ENCODE results near the gene TANGO2.
A peak's percentile ranks its signal among the peaks of the same experiment; 100 is the strongest.

Gene TANGO2

GRCh38 chr22:19995611-19996339 lies 25.1 kb upstream of the TANGO2 start:
- no peak for DNase-seq
- Histone ChIP-seq H3K4me3 (ENCODE audit: insufficient read depth in 1 of 2, low read depth in 1 of 2, low read length in 2 of 2) (no peak overlapping the region), H3K4me1 (ENCODE audit: control insufficient read depth, insufficient read depth, low read depth, low read length) (peaks cover 47% of the 10 kb centered on the region), H3K36me3 (ENCODE audit: control insufficient read depth in 1 of 2, insufficient read depth in 2 of 2, low read depth in 1 of 2, low read length in 2 of 2) (no peaks in the 10 kb centered on the region), H3K4me2 (ENCODE audit: low read length, poor library complexity, severe bottlenecking) (no peak overlapping the region), H2BK15ac (ENCODE audit: low read depth, poor library complexity, severe bottlenecking) (no peak overlapping the region), H3K27me3 (ENCODE audit: control insufficient read depth in 1 of 2, insufficient read depth in 1 of 2, low read length in 2 of 2) (peaks cover 0 to 31% of the 10 kb centered on the region in 2 experiments), H4K91ac (ENCODE audit: low read length) (no peak overlapping the region), H3K23ac (ENCODE audit: low read length in 2 of 2) (no peak overlapping the region), H2AFZ (ENCODE audit: low read depth, low read length) (no peak overlapping the region), H3K79me1 (replicated peaks; ENCODE audit: low read length, poor library complexity, severe bottlenecking) (no peaks in the 10 kb centered on the region), H3K4ac (ENCODE audit: low read depth in 1 of 2, low read length in 2 of 2) (no peak overlapping the region), H3K9ac (ENCODE audit: low read length) (no peak overlapping the region), H4K8ac (ENCODE audit: low read length) (no peak overlapping the region), H3K9me3 (ENCODE audit: control insufficient read depth, low read length) (no peaks in the 10 kb centered on the region), H3K18ac (ENCODE audit: low read depth in 1 of 2, low read length in 2 of 2) (no peak overlapping the region), H2AK5ac (ENCODE audit: low read length, severe bottlenecking) (no peak overlapping the region), H3K14ac (ENCODE audit: low read length in 2 of 2) (no peak overlapping the region), H2BK120ac (ENCODE audit: low read depth, low read length) (no peak overlapping the region), H2BK5ac (ENCODE audit: low read depth, low read length, poor library complexity, severe bottlenecking) (no peak overlapping the region), H2BK12ac (ENCODE audit: low read length in 2 of 2) (no peak overlapping the region), H3K27ac (ENCODE audit: low read length, poor library complexity, severe bottlenecking) (no peak overlapping the region)
- 82% methylated on average over 14 of the region's 18 CpGs for WGBS

- H3K36me3 ChIP-seq (ENCODE audit: control insufficient read depth in 1 of 2, insufficient read depth in 2 of 2, low read depth in 1 of 2, low read length in 2 of 2): no peaks in the 10 kb centered on the region
- no peak overlapping the region for H3K4me2 ChIP-seq (ENCODE audit: low read length, poor library complexity, severe bottlenecking)
- no peak overlapping the region for H2AFZ ChIP-seq (ENCODE audit: low read depth, low read length)
- H3K4me1 ChIP-seq (ENCODE audit: control insufficient read depth, insufficient read depth, low read depth, low read length): peaks cover 46% of the 10 kb centered on the region
- H2BK15ac ChIP-seq (ENCODE audit: low read depth, poor library complexity, severe bottlenecking): no peak overlapping the region
- H4K91ac ChIP-seq (ENCODE audit: low read length): peak overlapping the region; percentile 12
- no peak overlapping the region for H4K8ac ChIP-seq (ENCODE audit: low read length)
- H2BK5ac ChIP-seq (ENCODE audit: low read depth, low read length, poor library complexity, severe bottlenecking): no peak overlapping the region
- no peak overlapping the region for H3K4me3 ChIP-seq (ENCODE audit: insufficient read depth in 1 of 2, low read depth in 1 of 2, low read length in 2 of 2)
- H2BK12ac ChIP-seq (ENCODE audit: low read length in 2 of 2): no peak overlapping the region
- H3K27me3 ChIP-seq (ENCODE audit: control insufficient read depth in 1 of 2, insufficient read depth in 1 of 2, low read length in 2 of 2): peaks cover 0 to 31% of the 10 kb centered on the region in 2 experiments
- no peak overlapping the region for H3K27ac ChIP-seq (ENCODE audit: low read length, poor library complexity, severe bottlenecking)
- H3K79me1 ChIP-seq (replicated peaks; ENCODE audit: low read length, poor library complexity, severe bottlenecking): no peaks in the 10 kb centered on the region
- peak overlapping the region in 1 of 2 experiments; percentile 9 for H3K23ac ChIP-seq (ENCODE audit: low read length in 2 of 2)
- no peak overlapping the region for H2AK5ac ChIP-seq (ENCODE audit: low read length, severe bottlenecking)
- 83% methylated on average over 12 of the region's 12 CpGs for WGBS
- no peak overlapping the region for H3K18ac ChIP-seq (ENCODE audit: low read depth in 1 of 2, low read length in 2 of 2)
- no peak overlapping the region for H3K14ac ChIP-seq (ENCODE audit: low read length in 2 of 2)
- peak overlapping the region in 1 of 2 experiments; percentile 31 for H3K4ac ChIP-seq (ENCODE audit: low read depth in 1 of 2, low read length in 2 of 2)
- H3K9ac ChIP-seq (ENCODE audit: low read length): no peak overlapping the region
- H2BK120ac ChIP-seq (ENCODE audit: low read depth, low read length): no peak overlapping the region
- no peak for DNase-seq
- H3K9me3 ChIP-seq (ENCODE audit: control insufficient read depth, low read length): no peaks in the 10 kb centered on the region
Observed at GRCh38 chr22:19996694-19997384, 24.1 kb upstream of the TANGO2 start.

- no peaks in the 10 kb centered on the region for H3K9me3 ChIP-seq (ENCODE audit: control insufficient read depth, low read length)
- no peak overlapping the region for H2BK12ac ChIP-seq (ENCODE audit: low read length in 2 of 2)
- peaks cover 48% of the 10 kb centered on the region for H3K4me1 ChIP-seq (ENCODE audit: control insufficient read depth, insufficient read depth, low read depth, low read length)
- no peak overlapping the region for H3K23ac ChIP-seq (ENCODE audit: low read length in 2 of 2)
- 88% methylated on average over 17 of the region's 19 CpGs for WGBS
- no peak overlapping the region for H3K18ac ChIP-seq (ENCODE audit: low read depth in 1 of 2, low read length in 2 of 2)
- H2BK5ac ChIP-seq (ENCODE audit: low read depth, low read length, poor library complexity, severe bottlenecking): no peak overlapping the region
- no peak overlapping the region for H3K27ac ChIP-seq (ENCODE audit: low read length, poor library complexity, severe bottlenecking)
- no peaks in the 10 kb centered on the region for H3K36me3 ChIP-seq (ENCODE audit: control insufficient read depth in 1 of 2, insufficient read depth in 2 of 2, low read depth in 1 of 2, low read length in 2 of 2)
- no peak overlapping the region for H2AFZ ChIP-seq (ENCODE audit: low read depth, low read length)
- no peak overlapping the region for H3K4ac ChIP-seq (ENCODE audit: low read depth in 1 of 2, low read length in 2 of 2)
- no peak overlapping the region for H3K4me3 ChIP-seq (ENCODE audit: insufficient read depth in 1 of 2, low read depth in 1 of 2, low read length in 2 of 2)
- no peak overlapping the region for H2BK15ac ChIP-seq (ENCODE audit: low read depth, poor library complexity, severe bottlenecking)
- H3K79me1 ChIP-seq (replicated peaks; ENCODE audit: low read length, poor library complexity, severe bottlenecking): no peaks in the 10 kb centered on the region
- H2AK5ac ChIP-seq (ENCODE audit: low read length, severe bottlenecking): no peak overlapping the region
- no peak for DNase-seq
- peak overlapping the region in 1 of 2 experiments; percentile 31 for H3K14ac ChIP-seq (ENCODE audit: low read length in 2 of 2)
- no peak overlapping the region for H2BK120ac ChIP-seq (ENCODE audit: low read depth, low read length)
- no peak overlapping the region for H3K9ac ChIP-seq (ENCODE audit: low read length)
- no peak overlapping the region for H3K4me2 ChIP-seq (ENCODE audit: low read length, poor library complexity, severe bottlenecking)
- no peak overlapping the region for H4K8ac ChIP-seq (ENCODE audit: low read length)
- H3K27me3 ChIP-seq (ENCODE audit: control insufficient read depth in 1 of 2, insufficient read depth in 1 of 2, low read length in 2 of 2): peaks cover 0 to 31% of the 10 kb centered on the region in 2 experiments
- H4K91ac ChIP-seq (ENCODE audit: low read length): peak overlapping the region; percentile 37
Observed at GRCh38 chr22:19997561-19998231, 23.2 kb upstream of the TANGO2 start.

Data from mesenchymal stem cell (in vitro differentiated cells and primary cell).